ENCODE data around the gene ANKRD18B.

Gene ANKRD18B

DNA sequence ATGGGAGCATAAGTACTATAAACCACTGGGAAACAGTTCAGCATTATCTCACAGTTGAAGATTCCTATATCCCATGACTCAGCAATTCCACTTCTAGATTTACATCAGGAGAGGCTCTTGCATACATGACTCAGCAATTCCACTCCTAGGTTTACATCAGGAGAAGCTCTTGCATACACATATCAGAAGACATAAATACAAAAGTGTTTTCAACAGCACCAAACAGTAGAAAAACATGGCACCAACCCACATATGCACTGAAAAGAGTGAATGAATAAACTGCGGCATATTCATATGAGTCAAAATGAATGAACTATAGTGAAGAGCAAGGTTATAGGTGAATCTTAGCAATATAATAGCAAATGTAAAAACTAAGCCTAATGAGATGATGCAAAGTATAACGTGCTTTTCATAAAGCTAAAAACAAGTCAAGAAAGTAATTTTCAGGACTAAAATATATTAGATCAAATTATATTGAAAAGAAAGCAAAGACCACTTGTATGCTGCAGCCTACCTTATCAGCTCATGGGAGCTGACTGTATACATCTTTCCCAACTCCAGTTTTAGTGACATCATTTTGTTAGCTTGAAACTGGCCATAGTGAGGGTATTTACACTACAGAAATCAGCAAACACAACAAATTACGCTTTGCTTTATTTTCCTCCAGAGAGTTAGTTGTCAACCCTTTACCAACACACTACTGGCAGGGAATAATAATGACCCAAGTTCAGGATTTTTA is 95.8 kb downstream of the ANKRD18B start:
- no peak for DNase-seq (ENCODE audit: low spot score)
- TF ChIP-seq, protein P1, sequence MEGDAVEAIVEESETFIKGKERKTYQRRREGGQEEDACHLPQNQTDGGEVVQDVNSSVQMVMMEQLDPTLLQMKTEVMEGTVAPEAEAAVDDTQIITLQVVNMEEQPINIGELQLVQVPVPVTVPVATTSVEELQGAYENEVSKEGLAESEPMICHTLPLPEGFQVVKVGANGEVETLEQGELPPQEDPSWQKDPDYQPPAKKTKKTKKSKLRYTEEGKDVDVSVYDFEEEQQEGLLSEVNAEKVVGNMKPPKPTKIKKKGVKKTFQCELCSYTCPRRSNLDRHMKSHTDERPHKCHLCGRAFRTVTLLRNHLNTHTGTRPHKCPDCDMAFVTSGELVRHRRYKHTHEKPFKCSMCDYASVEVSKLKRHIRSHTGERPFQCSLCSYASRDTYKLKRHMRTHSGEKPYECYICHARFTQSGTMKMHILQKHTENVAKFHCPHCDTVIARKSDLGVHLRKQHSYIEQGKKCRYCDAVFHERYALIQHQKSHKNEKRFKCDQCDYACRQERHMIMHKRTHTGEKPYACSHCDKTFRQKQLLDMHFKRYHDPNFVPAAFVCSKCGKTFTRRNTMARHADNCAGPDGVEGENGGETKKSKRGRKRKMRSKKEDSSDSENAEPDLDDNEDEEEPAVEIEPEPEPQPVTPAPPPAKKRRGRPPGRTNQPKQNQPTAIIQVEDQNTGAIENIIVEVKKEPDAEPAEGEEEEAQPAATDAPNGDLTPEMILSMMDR (IDR thresholded peaks at IDR 0.05; ENCODE audit: extremely low read depth, insufficient read depth, missing control alignments): no peak
- in situ Hi-C loops (cut with MboI; ENCODE audit: low pct_unique_long_range_greater_than_20kb, low sequenced_read_pairs, unreplicated experiment): no loop called here

DNA sequence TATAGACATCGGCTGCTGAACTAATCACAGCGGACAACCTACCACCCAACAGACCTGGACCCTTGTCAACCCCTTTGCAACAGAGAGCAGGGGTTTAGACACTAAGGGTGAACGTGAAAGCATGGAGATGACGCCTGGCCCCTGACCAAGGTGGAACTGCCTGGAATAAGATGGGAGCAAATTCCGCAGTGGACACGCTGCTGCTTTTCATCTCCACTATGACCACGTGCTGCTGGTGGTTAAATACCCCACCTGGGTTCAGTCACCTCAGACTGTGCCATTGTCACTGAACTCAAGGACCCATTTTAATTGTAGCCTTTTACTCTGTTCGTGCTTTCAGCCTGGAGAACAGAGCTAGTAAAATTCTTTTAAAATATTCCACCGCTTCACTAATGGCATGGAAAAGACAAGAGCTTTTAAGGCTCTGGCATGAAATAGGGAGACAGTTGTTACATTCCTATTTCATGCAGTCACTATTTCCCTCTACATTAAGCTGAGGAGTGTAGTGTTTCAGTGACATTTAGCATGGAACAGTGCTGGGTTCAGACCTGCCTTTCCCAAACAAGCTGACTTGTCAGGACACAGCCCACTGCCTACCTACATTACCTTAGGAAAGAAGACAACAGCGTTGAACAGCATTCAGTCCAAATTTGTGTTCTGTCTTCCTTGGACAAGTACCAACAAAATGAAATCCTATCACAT is 96.8 kb downstream of the ANKRD18B start:
- DNase-seq (ENCODE audit: low spot score): no peak
- in situ Hi-C loops (cut with MboI; ENCODE audit: low pct_unique_long_range_greater_than_20kb, low sequenced_read_pairs, unreplicated experiment): no loop called here
- TF ChIP-seq, protein P1 (IDR thresholded peaks at IDR 0.05; ENCODE audit: extremely low read depth, insufficient read depth, missing control alignments): no peak

Data from GM13977 (cell line).